DOHH2 (cell line): Measurements from ENCODE around the gene LPAR2.

Source experiments
- CTCF ChIP-seq: fragments of 200-600 bp; sonication (generic); IDR thresholded peaks from one replicate; pipeline ENCODE4 v1.5.1; 2014; ENCODE audit warnings: antibody characterized with exemption, mild to moderate bottlenecking, low read depth, low read length; ENCODE audit not compliant: poor library complexity, severe bottlenecking
- EZH2phosphoT487 ChIP-seq: fragments of 200-600 bp; sonication (generic); IDR thresholded peaks from 2 replicates; pipeline ENCODE4 v1.6.1; 2017; ENCODE audit warnings: borderline replicate concordance, mild to moderate bottlenecking, antibody characterized with exemption, low read length, moderate library complexity, mixed read lengths

GRCh38 chr19:19592690-19593089 is 35.3 kb downstream of the LPAR2 start:
- TF ChIP-seq CTCF, result no peak
- TF ChIP-seq EZH2phosphoT487, result no peak
